ENCODE data around the gene AP5B1.

DNA sequence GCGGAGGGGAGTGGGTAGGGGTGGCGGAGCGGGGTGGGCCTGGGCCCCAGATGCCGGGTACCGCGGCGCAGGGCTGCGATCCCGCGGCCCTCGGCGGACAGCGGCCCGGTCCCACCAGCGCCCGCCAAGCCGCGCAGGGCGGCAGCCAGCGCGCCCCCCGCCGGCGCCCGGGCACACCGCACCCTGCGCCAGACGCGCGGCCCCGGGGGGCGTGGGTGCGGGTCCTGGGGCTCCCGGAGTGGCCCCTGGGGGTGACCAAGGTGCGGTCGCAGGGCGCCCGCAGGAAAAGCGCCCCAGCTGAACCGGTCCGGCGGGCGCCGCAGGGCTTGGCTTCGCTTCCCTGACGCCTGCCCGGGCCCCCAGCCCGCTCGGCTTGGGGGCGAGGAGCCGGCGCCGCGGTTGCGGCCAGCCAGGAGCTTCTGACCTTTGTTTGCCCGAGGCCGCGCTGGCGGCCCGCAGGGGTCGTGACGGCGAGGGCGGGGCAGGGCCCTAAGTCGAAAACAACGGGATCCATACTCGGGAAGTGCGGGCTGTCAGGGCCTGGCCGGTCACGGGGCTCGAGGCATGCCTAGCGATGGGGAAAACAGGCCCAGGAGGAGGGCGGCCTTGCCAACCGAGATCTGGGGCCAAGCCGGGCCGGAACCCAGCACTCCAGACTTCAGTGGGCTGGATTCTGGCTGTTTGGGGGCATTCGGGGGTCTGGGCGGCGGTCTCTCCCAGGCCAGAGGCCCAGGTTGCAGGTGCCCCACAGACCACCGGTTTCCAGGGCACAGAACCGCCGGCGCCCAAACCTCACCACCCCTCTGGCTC lies 581 bp upstream of the AP5B1 start:
- TF ChIP-seq CTCF (conservative IDR thresholded peaks at IDR 0.05; ENCODE audit: low read length) = peak; percentile 43
- no peak for TF ChIP-seq EZH2phosphoT487 (IDR thresholded peaks at IDR 0.05; ENCODE audit: borderline replicate concordance, low read depth, low read length)
